GM12878 (cell line): ENCODE data around the gene IFT27. TPM values are rescaled to one million over a fixed set of nuclear protein-coding genes. Genes with fewer than 3 reads are reported as not detected.

Experiments used
- ATAC-seq: fragments of 200-7000 bp; cut with Tn5 transposase; 3 replicates; pipeline ENCODE4 v1.9.1; 2020; ENCODE audit warnings: mild to moderate bottlenecking, moderate library complexity
- BruUV-seq: library from RNA; stranded (reverse); fragments of 400-500 nt; replicated peaks from 2 replicates; lab custom pipeline; 2021; lab: Mats Ljungman, UMichigan
- CTCF ChIA-PET: fragments of 300-600 bp; sonication (Branson Sonifier 250); formaldehyde crosslinking; extraction: SDS; loops from one replicate; lab custom pipeline; 2021; ENCODE audit warnings: inconsistent platforms; lab: Yijun Ruan, JAX
- POLR2A ChIA-PET: fragments of 350-600 bp; formaldehyde crosslinking; extraction: SDS; loops from one replicate; lab custom pipeline; 2021; ENCODE audit warnings: inconsistent platforms; lab: Charles Lee
- RAD21 ChIA-PET: fragments of 300-600 bp; sonication (Branson Sonifier 250); formaldehyde crosslinking; loops from one replicate; lab custom pipeline; 2023; ENCODE audit warnings: antibody characterized with exemption; ENCODE audit not compliant: unreplicated experiment; lab: Charles Lee
- SMC1A ChIA-PET: fragments of 300-600 bp; sonication (Branson Sonifier 250); formaldehyde crosslinking; loops from one replicate; lab custom pipeline; 2023; ENCODE audit not compliant: unreplicated experiment, uncharacterized antibody; lab: Charles Lee
- DNase-seq: peaks from one replicate; pipeline ENCODE4 v3.0.0-alpha.2; 2011; ENCODE audit warnings: low read depth, low spot score
- FAIRE-seq: peaks from 3 replicates; lab custom pipeline; 2011; peaks lifted over from hg19 to GRCh38; lab: Jason Lieb, UNC
- H2AFZ ChIP-seq: 2 replicates; pipeline ENCODE4 v1.6.0; 2011; ENCODE audit warnings: low read depth, low read length, control low read depth; ENCODE audit not compliant: control insufficient read depth
- H3K27ac ChIP-seq: 2 replicates; pipeline ENCODE4 v1.5.1; 2011; ENCODE audit warnings: control low read depth; ENCODE audit not compliant: control insufficient read depth, insufficient read depth
- H3K27me3 ChIP-seq, 2 experiments: replicated peaks in 1 of 2; 2 replicates each; pipeline versions ENCODE4 v1.6.0 to v1.6.1; 2011; ENCODE audit warnings: low read length in 1 of 2; ENCODE audit not compliant: control insufficient read depth in 2 of 2, insufficient read depth in 2 of 2
- H3K36me3 ChIP-seq, 2 experiments: 2 replicates each; pipeline ENCODE4 v1.5.1; 2011; ENCODE audit warnings: low read length in 1 of 2; ENCODE audit not compliant: control insufficient read depth in 2 of 2, insufficient read depth in 2 of 2
- H3K4me1 ChIP-seq: 2 replicates; pipeline ENCODE4 v1.6.1; 2011; ENCODE audit warnings: mild to moderate bottlenecking, low read length, moderate library complexity, mixed read lengths; ENCODE audit not compliant: control insufficient read depth, insufficient read depth
- H3K4me2 ChIP-seq: 2 replicates; pipeline ENCODE4 v1.6.0; 2011; ENCODE audit warnings: control low read depth; ENCODE audit not compliant: control insufficient read depth, insufficient read depth
- H3K4me3 ChIP-seq: fragments of 200-600 bp; sonication (generic); 2 replicates; pipeline ENCODE4 v1.5.1; 2016
- H3K79me2 ChIP-seq: 2 replicates; pipeline ENCODE4 v1.6.0; 2011; ENCODE audit warnings: low read length; ENCODE audit not compliant: control insufficient read depth, insufficient read depth
- H3K9ac ChIP-seq: 2 replicates; pipeline ENCODE4 v1.8.0; 2011; ENCODE audit warnings: low read length, control low read depth, mixed read lengths; ENCODE audit not compliant: control insufficient read depth, insufficient read depth
- H3K9me3 ChIP-seq: replicated peaks from 3 replicates; pipeline ENCODE4 v1.5.1; 2011; ENCODE audit warnings: mild to moderate bottlenecking, low read length; ENCODE audit not compliant: control insufficient read depth, insufficient read depth
- H4K20me1 ChIP-seq: 2 replicates; pipeline ENCODE4 v1.6.0; 2011; ENCODE audit not compliant: control insufficient read depth, insufficient read depth
- ATF2 ChIP-seq: IDR thresholded peaks from 2 replicates; pipeline ENCODE4 v1.6.1; 2012; ENCODE audit warnings: low read length, inconsistent platforms
- CEBPZ ChIP-seq: fragments of 150-350 bp; IDR thresholded peaks from 2 replicates; pipeline ENCODE4 v1.6.1; 2016; ENCODE audit warnings: low read depth, low read length
- CHD4 ChIP-seq: fragments of 200-600 bp; sonication (generic); IDR thresholded peaks from 2 replicates; pipeline ENCODE4 v1.6.1; 2016; ENCODE audit warnings: mild to moderate bottlenecking
- ELK1 ChIP-seq: IDR thresholded peaks from 2 replicates; pipeline ENCODE4 v1.6.1; 2012; ENCODE audit warnings: low read depth, low read length, improper control_type of control experiment
- ETV6 ChIP-seq, 2 experiments: fragments of 450-650 bp in 1 of 2; IDR thresholded peaks in 1 of 2; conservative IDR thresholded peaks in 1 of 2; 2 replicates each; pipeline ENCODE4 v1.6.1; 2014; ENCODE audit warnings: antibody characterized with exemption in 1 of 2, borderline replicate concordance in 1 of 2, low read depth in 1 of 2, mild to moderate bottlenecking in 1 of 2, moderate library complexity in 1 of 2
- EZH2 ChIP-seq: IDR thresholded peaks from 2 replicates; pipeline ENCODE4 v1.6.1; 2012; ENCODE audit warnings: low read depth, mild to moderate bottlenecking, control low read depth, inconsistent platforms, low read length, borderline replicate concordance; ENCODE audit not compliant: control insufficient read depth
- FOS ChIP-seq: IDR thresholded peaks from 3 replicates; pipeline ENCODE4 v1.6.1; 2011; ENCODE audit warnings: borderline replicate concordance; ENCODE audit not compliant: insufficient read length; ENCODE audit errors: extremely low read depth
- HDAC6 ChIP-seq: fragments of 200-600 bp; sonication (generic); IDR thresholded peaks from one replicate; pipeline ENCODE4 v1.8.0; 2017; ENCODE audit warnings: antibody characterized with exemption; ENCODE audit not compliant: unreplicated experiment
- KDM1A ChIP-seq: fragments of 200-600 bp; sonication (generic); IDR thresholded peaks from 2 replicates; pipeline ENCODE4 v1.6.1; 2016; ENCODE audit warnings: borderline replicate concordance
- MEF2B ChIP-seq: fragments of 450-650 bp; IDR thresholded peaks from 2 replicates; pipeline ENCODE4 v1.6.1; 2018; ENCODE audit warnings: mild to moderate bottlenecking, moderate library complexity; ENCODE audit not compliant: partially characterized antibody, poor library complexity, severe bottlenecking
- RAD21 ChIP-seq: IDR thresholded peaks from 2 replicates; pipeline ENCODE4 v1.6.1; 2011; ENCODE audit warnings: mild to moderate bottlenecking, low read depth, low read length, moderate library complexity; ENCODE audit not compliant: insufficient read depth
- RAD51 ChIP-seq: fragments of 450-650 bp; IDR thresholded peaks from 2 replicates; pipeline ENCODE4 v1.6.1; 2016; ENCODE audit warnings: moderate library complexity, mild to moderate bottlenecking, inconsistent platforms
- SMAD1 ChIP-seq: fragments of 450-650 bp; IDR thresholded peaks from 2 replicates; pipeline ENCODE4 v1.6.1; 2018; ENCODE audit warnings: mild to moderate bottlenecking, low read depth; ENCODE audit not compliant: partially characterized antibody
- SREBF1 ChIP-seq: IDR thresholded peaks from 2 replicates; pipeline ENCODE4 v1.6.1; 2012; ENCODE audit warnings: mild to moderate bottlenecking, low read length
- SRF ChIP-seq, 2 experiments: IDR thresholded peaks; 2 replicates each; pipeline ENCODE4 v1.6.1; 2011; ENCODE audit warnings: low read depth in 2 of 2, low read length in 2 of 2, mild to moderate bottlenecking in 1 of 2, moderate library complexity in 1 of 2
- SUZ12 ChIP-seq: fragments of 200-600 bp; sonication (generic); IDR thresholded peaks from one replicate; pipeline ENCODE4 v1.6.1; 2018; ENCODE audit warnings: antibody characterized with exemption, mild to moderate bottlenecking; ENCODE audit not compliant: unreplicated experiment
- WGBS: methylation state at CpG from one replicate; pipeline ENCODE4 v1.1.6; 2016; ENCODE audit warnings: low lambda C conversion rate; ENCODE audit not compliant: insufficient replicate concordance, insufficient coverage; ENCODE audit errors: missing lambda C conversion rate; 5-methylcytosine and 5-hydroxymethylcytosine counted together
- in situ Hi-C: fragments of 300-500 bp; cut with MboI; formaldehyde crosslinking; loops from 9 replicates; pipeline ENCODE4 v1.14.3; 2018; ENCODE audit warnings: mixed read lengths
- intact Hi-C: fragments of 100-400 bp; cut with micrococcal nuclease; formaldehyde crosslinking; loops from one replicate; pipeline ENCODE4 v1.14.2; 2022; ENCODE audit not compliant: unreplicated experiment
- polyA plus RNA-seq, 11 experiments: library from polyadenylated mRNA; depleted of rRNA in 4 of 11; unstranded in 6 of 11; stranded (reverse) in 5 of 11; fragments of >200 nt; fragmentation: Nextera tagmentation in 4 of 11; fragmentation: Illumina TruSeq in 1 of 11; extraction: Ambion mirVana in 4 of 11; extraction: Trizol in 1 of 11; gene quantifications; 1 replicate in 1 of 11; 2 replicates in 10 of 11; pipeline versions ENCODE4 v1.2.1 to v1.2.3, GENCODE V29; 2011 to 2016; ENCODE audit warnings: inconsistent platforms in 2 of 11, missing spikeins in 2 of 11, low read depth in 1 of 11
- total RNA-seq, 4 experiments: library from RNA; depleted of rRNA in 3 of 4; stranded (reverse); fragments of >200 nt in 3 of 4; fragmentation: Illumina TruSeq in 1 of 4; extraction: Trizol in 1 of 4; gene quantifications; 2 replicates each; pipeline versions ENCODE4 v1.2.1 to v1.2.3, GENCODE V29; 2013 to 2021

The IFT27 gene
- total and polyA plus RNA-seq, 10 of the 15 experiments (the other 5 are each of a cell fraction or from before 2014, with no cell fraction given) = 2.7 to 32.5 (median 10.2) TPM

- Histone ChIP-seq H3K27ac (no peak overlapping the region), H4K20me1 (no peaks in the 10 kb centered on the region), H3K4me1 (no peaks in the 10 kb centered on the region), H3K79me2 (no peaks in the 10 kb centered on the region), H3K36me3 (no peaks in the 10 kb centered on the region), H3K4me2 (no peak overlapping the region), H3K9me3 (no peaks in the 10 kb centered on the region), H2AFZ (no peak overlapping the region), H3K4me3 (no peak overlapping the region), H3K9ac (no peak overlapping the region), H3K27me3 (peaks cover 2 to 5% of the 10 kb centered on the region in 2 experiments; a peak in 2 of 4 replicates)
- ChIA-PET CTCF (no interaction called here), RAD21 (no interaction called here), POLR2A (no interaction called here), SMC1A (no interaction called here)
- TF ChIP-seq CEBPZ = no peak
- TF ChIP-seq SRF (IDR thresholded peaks at IDR 0.05; ENCODE audit: low read depth in 2 of 2, low read length in 2 of 2) = no peak
- TF ChIP-seq RAD51 = no peak
- no peak for TF ChIP-seq SREBF1
- no peak for TF ChIP-seq MEF2B
- no peak for TF ChIP-seq RAD21
- TF ChIP-seq ELK1 = no peak
- no peak for TF ChIP-seq ATF2
- no peak for TF ChIP-seq ETV6 (conservative IDR thresholded peaks at IDR 0.05 in 1 of 2, IDR thresholded peaks at IDR 0.05 in 1 of 2; ENCODE audit: borderline replicate concordance in 1 of 2, low read depth in 1 of 2)
- TF ChIP-seq SUZ12 = no peak
- no peak for TF ChIP-seq EZH2
- no peak for TF ChIP-seq SMAD1
- no peak for TF ChIP-seq HDAC6
- no peak for TF ChIP-seq CHD4
- no peak for TF ChIP-seq KDM1A
- TF ChIP-seq FOS = no peak
- in situ Hi-C loops = no loop called here
- FAIRE-seq (no peak), DNase-seq (no peak), ATAC-seq (no peak)
- BruUV-seq = no TSS peak
- intact Hi-C loops = no loop called here
- 6% methylated on average over 4 of the region's 4 CpGs for WGBS
Observed at GRCh38 chr22:36753120-36753802, 22.7 kb downstream of the IFT27 start.
